Amniotic stem cell (primary cell): ENCODE results near the gene RNF34.
A peak's percentile ranks its signal among the peaks of the same experiment; 100 is the strongest.
"Not testable (repeated sequence)": the region's sequence is repeated elsewhere in the genome, so short reads cannot be mapped to it uniquely, and the experiment has no call there.

ENCODE experiments used
- DNase-seq: peaks from one replicate; lab custom pipeline; 2025; lab: John Stamatoyannopoulos, UW

Gene RNF34, protein sequence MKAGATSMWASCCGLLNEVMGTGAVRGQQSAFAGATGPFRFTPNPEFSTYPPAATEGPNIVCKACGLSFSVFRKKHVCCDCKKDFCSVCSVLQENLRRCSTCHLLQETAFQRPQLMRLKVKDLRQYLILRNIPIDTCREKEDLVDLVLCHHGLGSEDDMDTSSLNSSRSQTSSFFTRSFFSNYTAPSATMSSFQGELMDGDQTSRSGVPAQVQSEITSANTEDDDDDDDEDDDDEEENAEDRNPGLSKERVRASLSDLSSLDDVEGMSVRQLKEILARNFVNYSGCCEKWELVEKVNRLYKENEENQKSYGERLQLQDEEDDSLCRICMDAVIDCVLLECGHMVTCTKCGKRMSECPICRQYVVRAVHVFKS

DNA sequence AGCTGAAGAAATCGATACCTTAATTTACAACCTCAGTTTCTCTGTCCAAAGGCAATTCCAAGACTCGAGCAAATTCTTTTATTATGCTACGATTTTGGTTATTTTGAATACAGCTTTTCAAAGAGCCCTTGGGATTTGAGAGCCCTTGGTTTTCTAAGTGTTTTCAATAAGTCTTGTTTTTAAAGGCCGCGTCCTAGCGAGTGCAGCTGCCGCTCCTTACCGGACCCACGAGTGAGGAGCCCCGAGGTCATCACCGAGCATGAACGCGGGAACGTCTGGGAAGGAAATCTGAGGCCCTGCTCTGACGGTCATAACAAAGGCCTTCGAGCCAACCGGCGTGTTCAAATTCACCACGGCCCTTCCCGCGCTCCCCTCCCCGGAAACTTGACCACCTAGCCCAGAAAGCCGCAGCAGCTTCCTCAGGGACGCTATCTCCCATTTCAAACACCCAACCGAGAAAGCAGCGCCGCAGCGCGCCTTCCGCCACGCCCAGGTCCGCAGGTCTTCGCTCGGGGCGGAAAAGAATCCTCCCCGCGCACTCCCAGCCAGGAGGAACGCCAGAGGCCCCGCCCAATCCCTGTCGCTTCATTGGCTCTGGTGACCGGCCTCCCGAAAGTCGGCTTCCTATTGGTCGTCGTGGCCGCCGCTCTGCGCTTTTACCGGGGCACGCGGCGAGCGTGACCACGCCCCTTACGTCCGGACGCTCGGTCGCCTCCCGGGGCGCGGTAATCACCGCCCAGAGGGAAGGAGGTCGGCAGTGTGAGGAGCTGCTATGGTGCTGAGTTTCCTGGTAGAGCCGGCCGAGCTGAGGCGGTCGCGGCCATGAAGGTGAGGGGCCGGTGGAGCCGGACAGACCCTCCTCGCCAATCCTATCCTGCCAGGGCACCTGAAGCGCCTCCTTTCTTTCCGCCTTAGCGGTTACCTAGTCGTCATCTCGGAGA is at the start of gene RNF34:
Gene RNF34 (plus strand): TSS at position 728 of the 941 bp plus-strand sequence. CDS start 95 bp downstream, at position 823.
- DNase-seq = peak; percentile 97

DNA sequence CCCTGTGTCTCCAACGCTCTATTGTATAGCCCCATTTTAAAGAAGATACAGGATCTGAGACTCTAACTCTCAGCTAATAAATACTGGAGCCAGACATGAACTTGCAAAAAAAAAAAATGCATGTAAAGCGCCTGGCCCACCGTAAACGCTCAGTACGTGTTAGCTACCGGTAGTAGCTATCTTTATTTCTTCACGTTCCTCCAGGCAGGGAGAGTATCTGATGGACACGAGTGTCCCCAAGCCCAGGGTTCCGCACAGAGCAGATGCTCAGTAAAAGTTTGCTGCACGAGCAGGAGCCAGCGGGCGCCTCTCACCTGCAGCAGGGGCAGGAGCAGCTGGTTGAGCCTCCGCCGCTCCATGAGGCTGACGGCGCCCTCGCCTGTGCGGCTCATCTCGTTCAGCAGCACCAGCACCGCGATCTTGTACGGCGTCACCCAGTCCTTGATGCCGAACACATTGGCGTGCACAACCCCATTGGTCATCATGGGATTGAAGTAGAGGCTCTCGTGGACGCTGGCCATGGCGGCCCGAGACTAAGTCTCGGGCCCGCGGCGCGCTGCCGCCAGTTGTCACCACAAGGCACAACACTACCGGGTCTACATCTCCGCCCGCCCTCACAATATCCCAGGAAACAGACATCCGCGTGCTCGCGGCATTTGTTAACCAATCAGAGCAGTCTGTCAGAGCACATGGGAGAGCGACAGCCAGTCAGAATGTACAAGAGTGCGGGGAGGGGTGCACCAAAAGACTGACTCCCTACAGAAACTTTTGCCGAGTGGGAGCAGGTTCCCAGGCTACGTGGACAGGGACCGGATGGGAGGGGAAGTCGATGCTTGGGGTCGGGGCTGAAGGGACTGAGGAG is 47.9 kb upstream of the RNF34 start, which contains the start of gene ANAPC5:
Gene ANAPC5 (minus strand): TSS at position 592 of the 862 bp plus-strand sequence. CDS start 71 bp downstream, at position 521.
- DNase-seq = peak; percentile 92

DNA sequence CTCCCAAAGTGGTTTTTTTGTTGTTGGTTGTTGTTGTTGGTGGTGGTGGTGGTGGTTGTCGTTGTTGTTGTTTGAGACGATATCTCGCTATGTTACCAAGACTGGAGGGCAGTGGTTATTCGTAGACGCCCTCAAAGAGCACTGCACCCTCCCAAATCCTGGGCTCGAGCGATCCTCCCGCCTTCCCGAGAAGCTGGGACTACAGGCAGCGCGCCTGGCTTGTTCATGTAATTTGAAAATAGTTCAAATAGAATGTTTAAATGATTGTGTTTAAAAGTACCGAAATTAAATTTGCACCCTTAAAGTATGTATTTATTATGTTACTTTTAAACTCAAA is 47.3 kb upstream of the RNF34 start:
- peak; percentile 47 for DNase-seq

DNA sequence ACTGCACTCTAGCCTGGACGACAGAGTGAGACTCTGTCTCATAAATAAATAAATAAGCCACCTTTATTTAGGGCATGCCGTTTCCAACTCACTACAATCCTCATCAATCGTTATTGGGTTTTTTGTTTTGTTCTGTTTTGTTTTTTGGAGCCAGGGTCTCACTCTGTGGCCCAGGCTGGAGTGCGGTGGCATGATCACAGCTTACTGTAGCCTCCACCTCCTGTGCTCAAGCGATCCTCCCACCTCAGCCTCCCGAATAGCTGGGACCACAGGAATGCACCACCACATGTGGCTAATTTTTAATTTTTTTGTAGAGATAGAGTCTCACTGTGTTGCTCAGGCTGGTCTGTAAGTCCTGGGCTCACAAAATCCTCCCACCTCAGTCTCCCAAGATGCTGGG is 44.1 kb upstream of the RNF34 start:
- no peak for DNase-seq

DNA sequence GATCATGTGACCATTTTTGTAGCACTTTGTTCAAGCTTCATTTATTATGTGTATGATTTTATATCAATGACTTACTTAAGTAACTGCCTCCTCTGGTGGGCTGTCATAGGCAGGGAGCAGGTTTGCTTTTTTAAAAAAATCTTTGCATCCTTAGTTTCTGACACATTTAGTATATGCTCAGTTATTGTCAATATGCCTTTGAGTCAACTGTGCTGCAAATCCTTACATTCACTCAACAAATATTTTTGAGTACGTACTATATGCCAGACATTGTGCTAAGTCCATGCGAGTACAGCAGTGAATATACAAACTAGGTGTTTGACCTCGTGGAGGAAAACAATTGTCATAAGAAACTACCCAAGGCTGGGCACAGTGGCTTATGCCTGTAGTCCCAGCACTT is 43.3 kb upstream of the RNF34 start:
- DNase-seq = no peak

DNA sequence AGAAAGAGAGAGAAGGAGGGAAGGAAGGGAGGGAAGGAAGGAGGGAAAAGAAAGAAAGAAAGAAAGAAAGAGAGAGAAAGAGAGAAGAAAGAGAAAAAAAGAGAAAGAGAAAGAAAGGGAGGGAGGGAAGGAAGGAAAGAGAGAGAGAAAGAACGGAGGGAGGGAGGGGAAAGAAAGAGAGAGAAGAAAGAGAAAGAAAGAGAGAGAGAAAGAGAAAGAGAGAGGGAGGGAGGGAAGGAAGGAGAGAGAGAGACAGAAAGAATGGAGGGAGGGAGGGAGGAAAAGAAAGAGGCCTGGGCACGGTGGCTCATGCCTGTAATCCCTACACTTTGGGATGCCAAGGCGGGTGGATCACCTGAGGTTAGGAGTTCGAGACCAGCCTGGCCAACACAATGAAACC is 42.6 kb upstream of the RNF34 start:
- DNase-seq = no peak

DNA sequence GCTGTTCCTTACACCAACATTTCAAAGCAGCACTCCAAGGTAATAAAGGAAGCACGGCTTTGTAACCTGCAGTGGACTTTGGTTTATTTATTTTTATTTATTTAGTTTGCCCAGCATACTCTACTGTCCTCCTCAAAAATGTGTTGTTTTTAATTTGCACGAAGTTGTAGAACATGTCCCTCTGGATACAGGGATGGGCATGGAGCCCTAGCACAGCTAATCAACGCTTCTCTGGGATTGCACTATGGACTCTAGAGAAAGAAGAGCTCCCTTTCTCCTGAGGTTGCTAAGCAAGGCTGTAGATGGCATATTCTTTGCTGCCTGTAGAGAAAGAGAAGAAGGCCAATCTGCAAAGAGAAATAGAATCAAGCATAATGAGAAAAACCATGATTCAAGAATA is 41.8 kb upstream of the RNF34 start:
- DNase-seq = no peak

DNA sequence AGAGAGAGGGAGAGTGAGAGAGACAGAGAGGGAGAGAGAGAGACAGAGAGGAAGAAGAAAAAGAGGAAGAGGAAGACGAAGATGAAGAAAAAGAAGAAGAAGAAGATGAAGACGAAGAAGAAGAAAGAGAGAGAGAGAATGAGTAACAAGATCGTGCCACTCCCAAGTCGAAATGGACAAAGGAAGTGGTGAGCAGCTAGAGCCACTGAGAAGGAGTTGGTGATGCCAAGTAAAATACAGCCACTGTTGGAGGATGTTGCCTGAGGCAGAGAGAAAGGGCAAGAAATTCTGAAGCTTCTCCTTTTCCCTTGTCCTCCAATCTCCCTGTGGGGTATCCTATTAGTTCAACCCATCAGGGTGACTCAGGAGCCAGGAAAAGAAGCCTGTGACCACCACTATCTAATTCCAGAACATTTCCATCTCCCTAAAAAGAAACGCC is 35.2 kb upstream of the RNF34 start:
- DNase-seq = peak; percentile 19

DNA sequence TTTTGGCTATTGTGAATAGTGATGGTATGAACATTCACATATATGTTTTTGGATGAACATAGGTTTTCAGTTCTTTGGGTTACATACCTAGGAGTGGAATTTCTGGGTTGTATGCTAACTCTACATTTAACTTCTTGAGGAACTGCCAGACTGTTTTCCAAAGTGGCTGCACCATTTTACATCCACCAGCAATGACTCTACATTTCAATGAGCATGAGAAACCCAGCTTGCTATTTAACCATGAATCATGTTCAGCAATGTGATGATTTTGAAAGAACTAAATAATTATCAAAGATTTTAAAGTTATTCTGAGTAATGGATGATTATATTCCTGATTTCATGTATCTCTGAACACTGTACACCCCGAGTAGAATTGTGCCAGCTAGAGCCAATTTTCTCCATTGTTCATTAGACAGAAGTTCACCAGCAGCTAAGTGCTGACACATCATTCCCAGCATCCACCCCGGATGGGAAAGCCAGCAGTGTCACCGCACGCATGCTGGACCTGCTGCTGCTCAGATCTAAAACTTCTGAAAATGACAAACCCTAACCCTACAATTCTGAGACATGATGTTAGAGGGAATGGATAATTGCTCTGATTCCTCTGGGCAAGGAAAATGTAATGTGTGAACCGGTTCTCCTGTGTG is 34.4 kb upstream of the RNF34 start:
- no peak for DNase-seq

DNA sequence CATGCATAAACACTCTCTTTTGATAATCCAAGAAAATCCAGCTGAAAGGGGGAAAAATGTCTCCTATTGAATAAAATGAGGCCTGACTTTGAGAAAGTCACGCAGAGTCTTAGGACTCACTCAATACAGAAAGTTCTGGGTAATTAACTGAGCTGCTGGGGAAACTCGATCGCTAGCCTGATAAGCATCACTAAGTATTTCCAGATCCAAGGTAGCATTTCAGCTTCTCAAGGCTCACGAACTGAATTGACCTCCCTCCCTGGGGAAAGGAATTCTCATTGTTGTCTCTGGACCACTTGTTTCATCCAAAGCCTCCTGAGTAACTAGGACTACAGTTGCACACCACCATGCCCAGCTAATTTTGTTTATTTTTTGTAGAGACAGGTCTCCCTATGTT is 33.9 kb upstream of the RNF34 start:
- DNase-seq = no peak

DNA sequence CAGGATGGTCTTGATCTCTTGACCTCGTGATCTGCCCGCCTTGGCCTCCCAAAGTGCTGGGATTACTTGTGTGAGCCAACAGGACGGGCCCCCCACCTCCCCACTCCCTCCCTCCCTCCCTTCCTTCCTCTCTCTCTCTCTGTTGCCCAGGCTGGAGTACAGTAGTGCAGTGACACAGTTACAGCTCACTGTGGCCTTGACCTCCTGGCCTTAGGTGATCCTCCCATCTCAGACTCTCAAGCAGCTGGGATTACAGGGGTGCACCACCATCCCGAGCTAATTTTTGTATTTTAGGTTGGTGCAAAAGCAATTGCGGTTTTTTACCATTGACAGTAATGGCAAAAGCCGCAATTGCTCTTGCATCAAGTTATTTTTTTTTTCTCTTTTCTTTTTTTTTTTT is 28.5 kb upstream of the RNF34 start:
- DNase-seq = no peak

DNA sequence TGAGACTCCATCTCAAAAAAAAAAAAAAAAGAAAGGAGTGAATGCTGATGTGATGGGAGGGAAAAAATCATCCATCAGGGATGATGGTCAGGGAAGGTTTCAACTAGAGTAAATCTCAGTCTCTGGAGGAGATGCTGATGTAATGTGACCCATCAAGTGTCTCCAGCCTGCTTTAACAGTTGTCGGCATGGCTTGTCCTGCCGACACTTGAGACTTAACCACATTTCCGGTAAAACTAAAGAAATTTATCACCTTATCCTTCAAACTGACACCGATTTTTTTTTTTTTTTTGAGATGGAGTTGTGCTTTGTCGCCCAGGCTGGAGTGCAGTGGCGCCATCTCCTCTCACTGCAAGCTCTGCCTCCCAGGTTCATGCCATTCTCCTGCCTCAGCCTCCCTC is 26.2 kb upstream of the RNF34 start:
- no peak for DNase-seq

DNA sequence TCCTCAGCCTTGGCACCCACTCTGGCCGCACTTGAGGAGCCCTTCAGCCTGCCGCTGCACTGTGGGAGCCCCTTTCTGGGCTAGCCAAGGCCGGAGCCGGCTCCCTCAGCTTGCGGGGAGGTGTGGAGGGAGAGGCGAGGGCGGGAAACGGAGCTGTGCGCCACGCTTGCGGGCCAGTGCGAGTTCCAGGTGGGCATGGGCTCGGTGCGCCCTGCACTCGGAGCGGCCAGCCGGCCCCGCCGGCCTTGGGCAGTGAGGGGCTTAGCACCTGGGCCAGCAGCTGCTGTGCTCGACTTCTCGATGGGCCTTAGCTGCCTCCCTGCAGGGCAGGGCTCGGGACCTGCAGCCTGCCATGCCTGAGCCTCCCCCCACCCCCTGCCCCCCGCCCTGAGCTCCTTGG is 25.6 kb upstream of the RNF34 start:
- DNase-seq = not testable (repeated sequence)

DNA sequence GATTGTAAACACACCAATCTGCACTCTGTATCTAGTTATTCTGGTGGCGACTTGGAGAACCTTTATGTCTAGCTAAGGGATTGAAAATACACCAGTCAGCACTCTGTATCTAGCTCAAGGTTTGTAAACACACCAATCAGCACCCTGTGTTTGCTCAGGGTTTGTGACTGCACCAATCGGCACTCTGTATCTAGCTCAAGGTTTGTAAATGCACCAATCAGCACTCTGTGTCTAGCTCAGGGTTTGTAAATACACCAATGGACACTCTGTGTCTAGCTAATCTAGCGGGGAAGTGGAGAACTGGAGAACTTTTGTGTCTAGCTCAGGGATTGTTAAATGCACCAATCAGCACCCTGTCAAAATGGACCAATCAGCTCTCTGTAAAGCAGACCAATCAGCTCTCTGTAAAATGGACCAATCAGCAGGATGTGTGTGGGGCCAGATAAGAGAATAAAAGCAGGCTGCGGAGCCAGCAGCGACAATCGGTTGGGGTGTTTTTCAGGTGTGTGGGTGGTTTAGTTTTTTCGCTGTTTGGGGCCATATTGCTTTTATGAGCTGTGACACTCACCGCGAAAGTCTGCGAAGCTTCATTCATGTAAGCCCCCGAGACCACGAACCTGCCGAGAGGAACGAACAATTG is 24.9 kb upstream of the RNF34 start:
- not testable (repeated sequence) for DNase-seq

DNA sequence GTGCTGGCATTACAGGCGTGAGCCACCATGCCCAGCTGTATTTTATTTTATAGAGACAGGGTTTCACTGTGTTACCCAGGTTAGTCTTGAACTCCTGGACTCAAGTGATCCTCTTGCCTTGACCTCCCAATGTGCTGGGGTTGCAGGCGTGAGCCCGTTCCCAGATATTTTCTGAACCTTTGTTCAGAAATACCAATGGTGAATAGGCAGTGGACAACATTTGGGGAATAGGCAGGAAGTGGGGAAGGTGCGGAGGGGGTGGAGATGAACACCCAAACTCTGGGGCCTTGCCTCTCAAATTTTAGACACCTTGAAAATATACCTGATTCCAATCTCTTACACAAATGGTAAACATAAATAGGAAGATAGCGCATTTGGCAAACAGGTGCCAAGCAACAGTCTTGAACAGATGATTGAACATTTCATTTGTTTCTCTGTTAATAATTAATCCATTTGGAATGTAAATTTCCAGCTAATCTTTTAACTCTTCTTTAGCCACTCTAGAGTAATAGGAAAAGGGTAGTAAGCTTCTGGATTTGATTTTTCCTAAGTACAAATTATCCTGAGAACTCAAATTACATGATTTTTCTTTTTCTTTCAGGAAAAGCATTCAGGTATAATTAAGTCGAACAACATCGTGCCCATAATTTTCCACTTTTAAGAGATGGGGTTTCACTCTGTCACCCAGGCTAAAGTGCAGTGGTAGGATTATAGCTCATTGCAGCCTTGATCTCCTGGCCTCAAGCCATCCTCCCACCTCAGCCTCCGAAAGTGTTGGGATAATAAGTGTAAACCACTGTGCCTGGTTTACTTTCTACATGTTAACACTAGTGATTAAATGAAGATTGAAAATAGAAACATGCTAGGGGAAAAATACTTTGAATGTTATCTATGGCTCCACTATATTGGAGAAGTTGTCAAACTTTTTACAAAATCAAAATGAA is 22.9 kb upstream of the RNF34 start:
- DNase-seq = no peak

DNA sequence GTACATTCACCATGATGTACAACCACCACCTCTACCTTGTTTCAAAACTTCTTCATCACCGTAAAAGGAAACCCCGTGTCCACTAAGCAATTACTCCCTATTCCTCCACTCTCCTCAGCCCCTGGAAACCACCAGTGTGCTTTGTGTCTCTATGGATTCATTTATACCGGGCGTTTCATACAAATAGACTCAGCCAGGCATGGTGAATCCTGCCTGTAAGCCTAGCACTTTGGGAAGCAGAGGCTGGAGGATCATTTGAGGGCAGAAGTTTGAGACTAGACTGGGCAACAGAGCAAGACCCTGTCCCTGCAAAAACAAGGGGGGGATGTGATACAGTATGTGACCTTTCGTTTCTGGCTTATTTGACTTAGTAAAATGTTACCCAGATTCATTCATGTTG is 21.2 kb upstream of the RNF34 start:
- DNase-seq = no peak

DNA sequence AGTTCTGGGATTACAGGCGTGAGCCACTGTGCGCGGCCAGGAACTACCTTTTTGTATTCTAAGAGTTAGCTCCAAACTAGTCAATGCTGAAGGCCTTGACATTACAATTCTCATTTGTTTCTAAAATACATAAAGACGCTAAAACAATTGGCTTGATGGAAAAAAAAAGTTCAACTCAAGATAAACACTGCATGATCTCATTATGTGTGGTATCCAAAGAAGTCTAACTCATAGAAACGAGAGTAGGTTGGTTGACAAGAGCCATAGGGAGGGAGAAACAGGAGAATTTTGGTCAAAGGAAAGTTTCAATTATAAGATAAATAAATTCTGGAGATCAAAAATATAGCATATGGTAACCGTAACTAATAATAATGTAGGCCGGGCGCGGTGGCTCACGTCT is 20.0 kb upstream of the RNF34 start:
- no peak for DNase-seq

DNA sequence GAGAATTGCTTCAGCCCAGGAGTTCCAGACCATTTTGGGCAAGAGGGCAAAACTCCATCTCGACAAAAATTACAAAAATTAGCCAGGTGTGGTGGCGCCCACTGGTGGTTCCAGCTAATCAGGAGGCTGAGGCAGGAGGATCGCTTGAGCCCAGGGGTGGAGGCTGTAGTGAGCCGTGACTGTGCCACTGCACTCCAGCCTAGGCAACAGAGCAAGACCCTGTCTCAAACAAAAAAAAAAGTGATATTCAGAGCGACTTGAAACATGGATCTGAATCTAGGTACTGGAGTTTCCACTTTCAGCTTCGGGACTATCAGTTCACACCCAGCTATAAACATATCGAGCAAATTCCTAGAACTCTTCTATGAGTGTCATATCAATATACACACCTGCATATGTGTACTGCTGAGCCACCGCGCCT is 16.3 kb upstream of the RNF34 start:
- no peak for DNase-seq

DNA sequence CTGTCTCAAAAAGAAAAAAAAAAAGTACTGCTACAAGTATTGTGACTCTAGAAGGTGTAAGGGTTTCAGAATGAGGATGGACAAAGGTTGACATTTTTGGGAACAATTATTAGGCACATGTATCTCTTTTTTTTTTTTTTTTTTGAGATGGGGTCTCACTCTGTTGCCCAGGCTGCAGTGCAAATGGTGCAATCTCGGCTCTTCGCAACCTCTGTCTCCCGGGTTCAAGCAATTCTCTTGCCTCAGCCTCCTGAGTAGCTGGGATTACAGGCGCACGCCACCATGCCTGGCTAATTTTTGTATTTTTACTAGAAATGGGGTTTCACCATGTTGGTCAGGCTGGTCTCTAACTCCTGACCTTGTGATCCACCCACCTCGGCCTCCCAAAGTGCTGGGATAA is 15.0 kb upstream of the RNF34 start:
- DNase-seq = not testable (repeated sequence)
